NCI-H69 (cell line): ENCODE results near the gene IFI6.
"Not testable (repeated sequence)": the region's sequence is repeated elsewhere in the genome, so short reads cannot be mapped to it uniquely, and the experiment has no call there.

Experiments used
- DNase-seq: peaks from one replicate; lab custom pipeline; 2025; lab: John Stamatoyannopoulos, UW

Gene IFI6

DNA sequence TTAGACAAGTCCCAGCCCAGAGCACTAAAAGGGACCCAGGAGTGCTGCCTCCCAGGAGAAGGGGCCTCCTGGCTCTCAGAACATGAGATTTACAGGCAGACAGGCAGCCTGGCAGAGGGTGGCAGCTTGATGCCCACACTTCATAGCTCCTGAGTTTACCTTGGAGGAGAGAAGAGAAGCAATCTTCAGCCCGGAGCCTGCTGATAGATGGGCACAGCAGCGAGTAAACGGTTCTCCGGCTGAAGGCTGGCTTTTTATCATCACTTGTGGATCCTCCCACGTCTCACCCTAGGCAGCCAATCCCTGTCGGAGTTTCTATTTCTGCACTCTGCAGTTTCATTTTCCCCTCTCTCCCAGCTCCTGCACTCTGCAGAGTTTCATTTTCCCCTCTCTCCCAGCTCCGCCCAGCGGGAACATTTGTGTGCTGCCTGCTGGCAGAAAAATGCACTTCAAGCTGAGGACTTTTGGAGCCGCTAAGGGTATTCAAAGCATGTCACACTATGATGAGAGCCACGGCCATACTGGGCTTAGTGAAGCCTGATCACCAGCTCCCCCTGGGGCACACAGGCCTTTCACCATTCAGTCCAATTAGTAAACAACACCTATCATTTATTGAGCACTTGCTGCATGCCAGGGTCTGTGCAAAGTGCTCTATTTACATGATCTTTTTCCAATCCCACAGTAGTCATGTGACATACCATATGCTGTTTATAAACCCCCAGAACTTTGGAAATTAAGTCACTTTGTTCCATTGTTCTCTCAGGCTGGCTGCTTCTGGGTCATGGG is at the start of gene IFI6:
Gene IFI6 (minus strand): TSS at position 229 of the 786 bp plus-strand sequence. CDS start 2,878 bp downstream, outside the sequence.
- DNase-seq, result peak; percentile 93

DNA sequence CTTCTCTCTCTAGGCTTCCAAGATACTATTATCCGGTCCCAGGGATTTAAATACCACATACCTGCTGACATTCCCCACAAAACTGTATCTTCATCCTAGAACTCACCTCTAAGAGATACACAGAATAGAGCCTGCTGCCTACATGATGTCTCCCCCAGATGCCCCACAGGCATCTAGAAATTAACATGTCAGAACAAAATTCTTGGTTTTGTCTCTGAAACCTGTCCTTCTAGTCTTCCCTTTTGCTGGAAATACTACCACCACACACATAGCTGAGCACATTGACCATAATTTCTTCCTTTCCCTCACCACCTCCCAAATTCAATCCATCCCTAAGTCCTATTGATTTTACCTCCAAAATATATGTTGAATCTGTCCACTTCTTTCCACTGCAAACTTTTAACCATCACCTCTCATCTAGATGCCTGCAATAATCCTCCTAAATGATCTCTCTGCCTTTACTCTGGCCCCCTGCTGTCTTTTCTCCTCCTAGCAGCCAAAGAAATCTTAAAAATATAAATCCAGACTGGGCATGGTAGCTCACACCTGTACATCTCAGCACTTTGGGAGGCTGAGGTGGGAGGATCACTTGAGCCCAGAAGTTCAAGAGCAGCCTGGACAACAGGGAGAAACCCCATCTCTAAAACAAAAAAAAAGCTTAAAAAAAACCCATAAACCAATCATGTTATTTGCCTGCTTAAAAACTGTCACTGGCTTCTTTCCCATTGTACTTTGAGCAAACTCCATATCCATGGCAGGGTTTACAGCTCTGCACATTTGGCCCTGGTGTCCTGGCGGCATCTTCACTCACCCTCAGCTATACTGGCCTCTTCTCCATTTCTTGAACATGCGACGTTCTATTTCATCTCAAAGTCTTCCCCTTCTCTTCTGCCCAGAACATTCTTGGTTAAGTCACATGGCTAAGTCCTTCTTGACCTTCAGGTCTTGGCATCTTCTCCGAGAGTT is 47.6 kb upstream of the IFI6 start:
- no peak for DNase-seq

- DNase-seq, result no peak
Observed at GRCh38 chr1:27716262-27716895, 44.4 kb upstream of the IFI6 start.

DNA sequence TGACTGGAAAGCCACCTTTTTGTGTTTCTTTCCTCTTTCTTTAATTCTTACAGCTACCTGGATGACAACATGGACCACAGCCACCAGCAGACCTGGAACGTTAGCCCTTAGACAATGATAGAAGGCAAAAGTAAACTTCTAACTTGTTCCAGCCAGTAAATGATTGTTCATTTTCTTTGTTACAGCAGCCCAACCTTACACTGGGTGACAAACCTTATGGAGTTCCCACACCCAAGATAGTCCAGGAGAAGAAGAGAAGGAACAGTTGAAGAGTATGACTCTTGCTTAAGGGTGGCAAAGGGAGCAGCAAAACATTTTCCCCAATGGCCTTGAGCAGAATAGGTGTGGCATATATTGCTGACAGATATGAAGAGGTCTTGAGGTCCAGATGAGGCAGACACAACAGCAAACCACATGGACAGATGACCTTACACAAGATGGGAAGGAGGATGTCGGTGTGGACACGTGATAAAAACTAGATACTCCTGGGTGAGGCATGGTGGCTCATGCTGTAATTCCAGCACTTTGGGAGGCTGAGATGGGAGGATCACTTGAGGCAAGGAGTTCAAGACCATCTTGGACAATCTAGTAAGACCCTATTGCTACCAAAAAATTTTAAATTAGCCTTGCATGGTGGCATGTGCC is 42.0 kb upstream of the IFI6 start:
- DNase-seq, result no peak

GRCh38 chr1:27713139-27713725 is 41.2 kb upstream of the IFI6 start:
- DNase-seq, result peak; percentile 55

- no peak for DNase-seq
Observed at GRCh38 chr1:27710574-27710973, 38.6 kb upstream of the IFI6 start.

DNA sequence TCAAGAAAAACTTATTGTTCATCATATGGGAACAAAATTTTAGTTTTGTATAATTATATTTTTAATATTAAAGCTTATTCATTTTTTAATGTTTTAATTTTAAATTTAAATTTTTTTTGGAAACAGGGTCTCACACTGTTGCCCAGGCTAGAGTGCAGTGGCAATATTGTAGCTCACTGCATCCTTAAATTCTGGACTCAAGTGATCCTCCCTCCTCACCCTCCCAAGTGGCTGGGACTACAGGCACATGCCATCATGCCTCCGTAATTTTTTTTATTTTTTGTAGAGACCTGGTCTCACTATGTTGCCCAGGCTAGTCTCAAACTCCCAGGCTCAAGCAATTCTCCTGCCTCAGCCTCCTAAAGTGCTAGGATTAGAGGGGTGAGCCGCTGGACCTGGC is 33.6 kb upstream of the IFI6 start:
- DNase-seq, result no peak

- no peak for DNase-seq
Observed at GRCh38 chr1:27704958-27705357, 33.0 kb upstream of the IFI6 start.

- not testable (repeated sequence) for DNase-seq
Observed at GRCh38 chr1:27696835-27697234, 24.8 kb upstream of the IFI6 start.

- DNase-seq, result no peak
Observed at GRCh38 chr1:27690183-27690582, 18.2 kb upstream of the IFI6 start.

DNA sequence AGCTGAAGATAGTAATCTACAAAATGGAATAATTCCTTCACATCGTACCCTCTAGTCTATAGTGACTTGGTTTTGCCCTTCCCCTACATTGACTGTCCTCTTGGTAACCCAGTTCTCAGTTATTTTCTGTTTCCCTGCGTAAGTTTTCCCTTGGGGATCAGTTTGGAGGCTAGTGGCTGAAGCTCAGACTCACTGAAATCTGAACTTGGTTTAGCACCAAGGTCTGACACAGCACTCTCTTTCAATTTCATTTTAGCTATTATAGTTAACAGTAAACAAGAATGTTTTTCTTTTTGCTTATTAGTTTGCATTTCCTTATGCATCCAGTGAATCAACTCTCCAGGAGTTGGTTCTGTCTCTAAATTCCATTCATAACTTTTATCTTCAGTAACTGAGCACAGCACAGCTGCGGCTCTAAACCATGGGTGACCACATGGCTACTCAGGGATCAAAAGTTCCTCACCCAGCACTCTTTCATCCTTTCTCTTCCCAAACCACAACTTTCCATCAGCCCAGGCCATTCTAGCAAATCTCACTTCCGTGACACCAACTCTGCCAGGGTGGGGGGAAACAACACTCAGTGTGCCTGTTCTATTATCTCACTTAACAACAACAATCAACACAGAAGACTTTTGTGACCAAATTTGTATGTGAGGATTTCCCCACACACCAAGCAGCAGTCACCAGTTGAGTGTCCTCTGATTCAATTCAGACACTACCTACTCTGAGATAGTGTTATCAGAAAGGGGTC is 17.6 kb upstream of the IFI6 start:
- DNase-seq, result no peak

GRCh38 chr1:27687906-27688305 is 15.9 kb upstream of the IFI6 start:
- no peak for DNase-seq

GRCh38 chr1:27686223-27686990 is 14.4 kb upstream of the IFI6 start:
- DNase-seq, result peak; percentile 93

DNA sequence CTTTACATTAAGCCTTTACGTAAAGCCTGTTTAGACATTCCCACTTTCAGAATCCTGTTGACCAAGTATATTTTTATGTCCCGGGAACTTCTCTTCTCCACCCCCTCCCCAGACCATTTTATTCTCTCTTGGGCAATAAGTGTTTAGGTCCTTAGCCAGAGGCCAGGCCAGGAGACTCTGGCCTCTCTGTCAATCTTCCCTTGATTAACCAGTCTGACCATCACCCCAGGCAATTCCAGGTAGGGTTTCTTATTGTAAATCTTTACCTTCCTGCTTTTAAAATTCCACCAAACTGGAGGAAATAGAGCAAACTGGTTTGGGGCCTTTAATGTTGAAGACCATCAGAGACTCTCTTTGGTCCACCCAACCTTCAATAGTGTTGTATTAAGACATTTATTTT is 12.2 kb upstream of the IFI6 start:
- DNase-seq, result no peak

DNA sequence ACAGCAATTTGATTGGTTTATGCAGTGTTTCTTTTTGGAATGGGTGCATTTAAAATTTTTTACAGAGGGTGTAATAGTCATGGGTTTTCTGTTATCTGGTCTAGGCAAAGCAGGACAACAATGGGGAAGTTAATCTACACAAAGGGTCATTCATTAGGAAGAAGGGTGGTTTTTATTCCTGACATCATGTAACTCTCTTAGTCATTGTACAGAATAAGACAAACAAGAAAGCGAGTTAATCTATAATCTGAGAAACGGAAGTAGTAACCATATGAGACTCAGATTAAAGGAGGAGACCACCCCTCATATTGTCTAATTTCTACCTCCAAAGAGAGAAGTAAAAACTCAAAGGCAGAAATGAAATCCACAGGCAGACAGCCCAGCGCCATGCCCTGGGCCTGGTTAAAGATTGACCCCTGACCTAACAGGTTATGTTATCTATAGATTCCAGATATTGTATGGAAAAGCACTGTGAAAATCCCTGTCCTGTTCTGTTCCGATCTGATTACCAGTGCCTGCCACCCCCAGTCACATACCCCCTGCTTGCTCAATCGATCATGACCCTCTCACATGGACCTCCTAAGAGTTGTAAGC is 10.5 kb upstream of the IFI6 start:
- no peak for DNase-seq

DNA sequence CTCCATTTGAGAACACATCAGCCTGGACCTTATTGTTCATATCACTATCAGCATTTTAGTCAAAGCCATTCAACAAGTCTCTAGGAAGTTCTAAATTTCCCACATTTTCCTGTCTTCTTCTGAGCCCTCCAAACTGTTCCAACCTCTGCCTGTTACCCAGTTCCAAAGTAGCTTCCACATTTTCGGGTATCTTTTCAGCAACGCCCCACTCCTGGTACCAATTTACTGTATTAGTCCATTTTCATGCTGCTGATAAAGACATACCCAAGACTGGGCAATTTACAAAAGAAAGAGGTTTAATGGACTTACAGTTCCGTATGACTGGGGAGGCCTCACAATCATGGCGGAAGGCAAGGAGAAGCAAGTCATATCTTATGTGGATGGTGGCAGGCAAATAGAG is 9.6 kb upstream of the IFI6 start:
- DNase-seq, result not testable (repeated sequence)

GRCh38 chr1:27680225-27680791 is 8.3 kb upstream of the IFI6 start:
- not testable (repeated sequence) for DNase-seq

DNA sequence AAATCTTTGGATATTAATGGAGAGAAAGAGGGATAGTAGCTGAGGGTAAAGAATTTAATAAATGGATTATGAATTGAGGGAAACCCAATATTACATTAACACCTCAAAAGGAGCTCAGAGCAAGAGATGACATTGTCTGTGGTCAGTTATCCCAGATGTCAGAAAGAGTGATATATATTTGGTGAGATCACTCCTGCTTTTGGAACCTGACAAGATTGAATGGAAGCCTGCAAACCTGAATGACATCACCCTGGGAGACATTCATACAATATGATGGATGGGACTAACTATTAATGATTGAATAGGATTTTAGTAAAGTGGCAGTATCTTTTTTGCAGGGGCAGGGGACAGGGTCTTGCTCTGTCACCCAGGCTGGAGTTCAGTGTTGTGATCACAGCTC is 6.8 kb upstream of the IFI6 start:
- no peak for DNase-seq

DNA sequence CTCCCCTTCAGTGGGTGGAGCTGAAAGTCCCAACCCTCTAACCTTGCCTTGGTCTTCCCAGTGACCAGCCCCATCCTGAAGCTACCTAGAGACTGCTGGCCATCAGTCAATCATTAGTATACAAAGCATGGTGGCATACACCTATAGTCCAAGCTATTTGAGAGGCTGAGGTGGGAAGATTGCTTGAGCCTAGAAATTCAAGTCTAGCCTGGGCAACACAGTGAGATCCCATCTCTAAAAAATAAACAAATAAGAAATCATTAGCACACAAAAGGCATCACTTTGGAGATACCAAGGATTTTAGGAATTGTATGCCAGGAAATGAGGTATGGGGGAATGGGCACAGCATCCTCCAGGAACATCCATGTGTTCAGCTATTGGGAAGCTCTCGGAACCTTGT is 4.4 kb upstream of the IFI6 start:
- no peak for DNase-seq
